GM23338 (cell line): ENCODE results near the gene ANGPTL2. TPM values are rescaled to one million over a fixed set of nuclear protein-coding genes. Genes with fewer than 3 reads are reported as not detected.

Experiments used
- ATAC-seq: fragments of 200-7000 bp; cut with Tn5 transposase; 3 replicates; pipeline ENCODE4 v1.9.1; 2020
- DNase-seq: peaks from one replicate; pipeline ENCODE4 v3.0.0-alpha.2; 2015; ENCODE audit warnings: low spot score
- H2AFZ ChIP-seq: fragments of 200-600 bp; sonication (generic); 2 replicates; pipeline ENCODE4 v1.8.0; 2016; ENCODE audit warnings: antibody characterized with exemption, mild to moderate bottlenecking, moderate library complexity
- H3F3A ChIP-seq: fragments of 200-600 bp; sonication (generic); replicated peaks from 2 replicates; pipeline ENCODE4 v1.8.0; 2017; ENCODE audit warnings: antibody characterized with exemption, mixed run types, low read depth
- H3K27ac ChIP-seq: fragments of 200-600 bp; sonication (generic); 2 replicates; pipeline ENCODE4 v1.6.1; 2016; ENCODE audit warnings: low read depth
- H3K27me3 ChIP-seq: fragments of 200-600 bp; sonication (generic); 2 replicates; pipeline ENCODE4 v1.8.0; 2016; ENCODE audit warnings: mild to moderate bottlenecking, mixed run types, moderate library complexity; ENCODE audit not compliant: insufficient read depth
- H3K36me3 ChIP-seq: fragments of 200-600 bp; sonication (generic); 2 replicates; pipeline ENCODE4 v1.8.0; 2016; ENCODE audit warnings: mild to moderate bottlenecking; ENCODE audit not compliant: insufficient read depth
- H3K4me1 ChIP-seq: fragments of 200-600 bp; sonication (generic); 2 replicates; pipeline ENCODE4 v1.8.0; 2016; ENCODE audit warnings: mild to moderate bottlenecking, moderate library complexity; ENCODE audit not compliant: insufficient read depth
- H3K4me2 ChIP-seq: fragments of 200-600 bp; sonication (generic); 2 replicates; pipeline ENCODE4 v1.7.1; 2017; ENCODE audit warnings: mixed run types
- H3K4me3 ChIP-seq: fragments of 200-600 bp; sonication (generic); 2 replicates; pipeline ENCODE4 v1.6.1; 2016; ENCODE audit warnings: mixed run types
- H3K79me2 ChIP-seq: fragments of 200-600 bp; sonication (generic); replicated peaks from 2 replicates; pipeline ENCODE4 v1.8.0; 2017; ENCODE audit warnings: mild to moderate bottlenecking; ENCODE audit not compliant: insufficient read depth
- H3K9me2 ChIP-seq: fragments of 200-600 bp; sonication (generic); 2 replicates; pipeline ENCODE4 v1.8.0; 2017; ENCODE audit not compliant: insufficient read depth
- H4K20me1 ChIP-seq: fragments of 200-600 bp; sonication (generic); replicated peaks from 2 replicates; pipeline ENCODE4 v1.8.0; 2017; ENCODE audit warnings: mild to moderate bottlenecking; ENCODE audit not compliant: insufficient read depth
- H3K27ac Mint-ChIP-seq: 2 replicates; pipeline ENCODE4 v1.8.0; 2020; ENCODE audit warnings: inconsistent platforms, mild to moderate bottlenecking, moderate library complexity, mixed read lengths
- H3K27me3 Mint-ChIP-seq: 3 replicates; pipeline ENCODE4 v1.8.0; 2022; ENCODE audit warnings: low read depth, mild to moderate bottlenecking, moderate library complexity, mixed read lengths, inconsistent platforms; ENCODE audit not compliant: insufficient read depth, poor library complexity
- H3K36me3 Mint-ChIP-seq: 3 replicates; pipeline ENCODE4 v1.8.0; 2021; ENCODE audit warnings: low read depth, mild to moderate bottlenecking, inconsistent platforms, moderate library complexity, mixed read lengths
- H3K4me1 Mint-ChIP-seq: 3 replicates; pipeline ENCODE4 v1.8.0; 2020; ENCODE audit warnings: mild to moderate bottlenecking, inconsistent platforms, mixed read lengths
- H3K4me3 Mint-ChIP-seq: 3 replicates; pipeline ENCODE4 v1.8.0; 2021; ENCODE audit warnings: moderate library complexity, mild to moderate bottlenecking, inconsistent platforms, mixed read lengths
- H3K9me3 Mint-ChIP-seq: 3 replicates; pipeline ENCODE4 v1.8.0; 2020; ENCODE audit warnings: moderate library complexity, mild to moderate bottlenecking, inconsistent platforms, mixed read lengths
- CREB1 ChIP-seq: fragments of 250-450 bp; sonication (Bioruptor Pico); IDR thresholded peaks from 2 replicates; pipeline ENCODE4 v1.5.0; 2020; ENCODE audit warnings: low read depth, mild to moderate bottlenecking, moderate library complexity
- CTCF ChIP-seq, 2 experiments: fragments of 200-600 bp in 1 of 2; sonication (generic) in 1 of 2; conservative IDR thresholded peaks; 2 replicates each; pipeline versions ENCODE4 v1.5.1 to v1.6.1; 2016 to 2017; ENCODE audit warnings: antibody characterized with exemption in 2 of 2, low read depth in 2 of 2, mild to moderate bottlenecking in 2 of 2, moderate library complexity in 1 of 2
- ETS1 ChIP-seq: IDR thresholded peaks from 2 replicates; pipeline ENCODE4 v1.6.1; 2016; ENCODE audit warnings: antibody characterized with exemption
- EZH2 ChIP-seq: fragments of 200-600 bp; sonication (generic); IDR thresholded peaks from one replicate; pipeline ENCODE4 v1.8.0; 2017; ENCODE audit warnings: antibody characterized with exemption, mild to moderate bottlenecking, low read depth; ENCODE audit not compliant: unreplicated experiment
- EZH2phosphoT487 ChIP-seq: fragments of 200-600 bp; sonication (generic); IDR thresholded peaks from one replicate; pipeline ENCODE4 v1.8.1; 2018; ENCODE audit warnings: antibody characterized with exemption; ENCODE audit not compliant: unreplicated experiment
- JUNB ChIP-seq: IDR thresholded peaks from one replicate; pipeline ENCODE4 v1.6.1; 2016; ENCODE audit warnings: antibody characterized with exemption; ENCODE audit not compliant: unreplicated experiment
- NANOG ChIP-seq: IDR thresholded peaks from 2 replicates; pipeline ENCODE4 v1.6.1; 2016; ENCODE audit warnings: antibody characterized with exemption, borderline replicate concordance
- POLR2AphosphoS5 ChIP-seq: IDR thresholded peaks from 2 replicates; pipeline ENCODE4 v1.6.1; 2016; ENCODE audit warnings: antibody characterized with exemption, low read depth
- REST ChIP-seq: IDR thresholded peaks from one replicate; pipeline ENCODE4 v1.6.1; 2018; ENCODE audit warnings: antibody characterized with exemption; ENCODE audit not compliant: unreplicated experiment
- STAT1 ChIP-seq: IDR thresholded peaks from one replicate; pipeline ENCODE4 v1.6.1; 2016; ENCODE audit warnings: antibody characterized with exemption; ENCODE audit not compliant: unreplicated experiment
- ZNF114 ChIP-seq: fragments of 250-450 bp; sonication (Bioruptor Pico); IDR thresholded peaks from 2 replicates; pipeline ENCODE4 v1.5.0; 2020; ENCODE audit warnings: mild to moderate bottlenecking, moderate library complexity
- ZNF331 ChIP-seq: fragments of 250-450 bp; sonication (Bioruptor Pico); IDR thresholded peaks from 2 replicates; pipeline ENCODE4 v1.5.0; 2020; ENCODE audit warnings: low read depth, mild to moderate bottlenecking, moderate library complexity
- ZNF462 ChIP-seq: fragments of 250-450 bp; sonication (Bioruptor Pico); IDR thresholded peaks from 2 replicates; pipeline ENCODE4 v1.5.0; 2020; ENCODE audit warnings: mild to moderate bottlenecking, moderate library complexity
- polyA plus RNA-seq: library from polyadenylated mRNA; unstranded; fragments of >200 nt; fragmentation: Nextera tagmentation; extraction: Ambion mirVana; gene quantifications from 2 replicates; pipeline ENCODE4 v1.2.1, GENCODE V29; 2016
- total RNA-seq: library from RNA; depleted of rRNA; stranded (reverse); fragments of >200 nt; shearing (Covaris generic); gene quantifications from 2 replicates; pipeline ENCODE4 v1.2.3, GENCODE V29; 2014

Gene ANGPTL2
- total and polyA plus RNA-seq, 2 experiments from 2014 or later = 2.9 to 5.2 TPM

GRCh38 chr9:127078336-127078735, 44.1 kb downstream of the ANGPTL2 start:
- Mint-ChIP-seq H3K27me3 (peaks cover 14% of the 10 kb centered on the region), H3K4me3 (no peak overlapping the region; the same call in 2 of the 3 replicates), H3K36me3 (no peaks in the 10 kb centered on the region), H3K27ac (no peak overlapping the region), H3K9me3 (no peaks in the 10 kb centered on the region), H3K4me1 (peaks cover 46% of the 10 kb centered on the region)
- TF ChIP-seq ZNF331 (CRISPR knock-in tag) = no peak
- no peak for TF ChIP-seq EZH2phosphoT487
- no peak for TF ChIP-seq ZNF114 (CRISPR knock-in tag)
- no peak for TF ChIP-seq ETS1
- TF ChIP-seq NANOG = no peak
- TF ChIP-seq JUNB = no peak
- no peak for TF ChIP-seq REST
- no peak for TF ChIP-seq POLR2AphosphoS5
- TF ChIP-seq STAT1 = no peak
- no peak for TF ChIP-seq EZH2
- TF ChIP-seq ZNF462 (CRISPR knock-in tag) = no peak
- no peak for TF ChIP-seq CTCF (conservative IDR thresholded peaks at IDR 0.05; ENCODE audit: low read depth in 2 of 2)
- no peak for TF ChIP-seq CREB1 (CRISPR knock-in tag)
- H3K36me3 ChIP-seq = no peaks in the 10 kb centered on the region
- no peak for DNase-seq
- 0 out of 2 replicates have a peak, but pooled peaks cover 3% of the 10 kb centered on the region for H3K9me2 ChIP-seq
- no peaks in the 10 kb centered on the region for H3K79me2 ChIP-seq
- H3K4me2 ChIP-seq = no peak overlapping the region
- H3K4me1 ChIP-seq = peaks cover 30% of the 10 kb centered on the region
- no peak for ATAC-seq
- H3K4me3 ChIP-seq = no peak overlapping the region
- H3F3A ChIP-seq = 0 out of 2 replicates have a peak, but pooled peaks cover 2% of the 10 kb centered on the region
- no peaks in the 10 kb centered on the region for H3K27me3 ChIP-seq
- no peak overlapping the region for H3K27ac ChIP-seq
- no peaks in the 10 kb centered on the region for H4K20me1 ChIP-seq
- no peak overlapping the region for H2AFZ ChIP-seq
